GM12878 (cell line): ENCODE data around the gene CLRN1. TPM values are rescaled to one million over a fixed set of nuclear protein-coding genes. Genes with fewer than 3 reads are reported as not detected.

Source experiments
- ATAC-seq: fragments of 200-7000 bp; cut with Tn5 transposase; 3 replicates; pipeline ENCODE4 v1.9.1; 2020; ENCODE audit warnings: mild to moderate bottlenecking, moderate library complexity
- BruUV-seq: library from RNA; stranded (reverse); fragments of 400-500 nt; replicated peaks from 2 replicates; lab custom pipeline; 2021; lab: Mats Ljungman, UMichigan
- CTCF ChIA-PET: fragments of 300-600 bp; sonication (Branson Sonifier 250); formaldehyde crosslinking; extraction: SDS; loops from one replicate; lab custom pipeline; 2021; ENCODE audit warnings: inconsistent platforms; lab: Yijun Ruan, JAX
- POLR2A ChIA-PET: fragments of 350-600 bp; formaldehyde crosslinking; extraction: SDS; loops from one replicate; lab custom pipeline; 2021; ENCODE audit warnings: inconsistent platforms; lab: Charles Lee
- RAD21 ChIA-PET: fragments of 300-600 bp; sonication (Branson Sonifier 250); formaldehyde crosslinking; loops from one replicate; lab custom pipeline; 2023; ENCODE audit warnings: antibody characterized with exemption; ENCODE audit not compliant: unreplicated experiment; lab: Charles Lee
- SMC1A ChIA-PET: fragments of 300-600 bp; sonication (Branson Sonifier 250); formaldehyde crosslinking; loops from one replicate; lab custom pipeline; 2023; ENCODE audit not compliant: unreplicated experiment, uncharacterized antibody; lab: Charles Lee
- DNase-seq: peaks from one replicate; pipeline ENCODE4 v3.0.0-alpha.2; 2011; ENCODE audit warnings: low read depth, low spot score
- FAIRE-seq: peaks from 3 replicates; lab custom pipeline; 2011; peaks lifted over from hg19 to GRCh38; lab: Jason Lieb, UNC
- H2AFZ ChIP-seq: 2 replicates; pipeline ENCODE4 v1.6.0; 2011; ENCODE audit warnings: low read depth, low read length, control low read depth; ENCODE audit not compliant: control insufficient read depth
- H3K27ac ChIP-seq: 2 replicates; pipeline ENCODE4 v1.5.1; 2011; ENCODE audit warnings: control low read depth; ENCODE audit not compliant: control insufficient read depth, insufficient read depth
- H3K27me3 ChIP-seq, 2 experiments: replicated peaks in 1 of 2; 2 replicates each; pipeline versions ENCODE4 v1.6.0 to v1.6.1; 2011; ENCODE audit warnings: low read length in 1 of 2; ENCODE audit not compliant: control insufficient read depth in 2 of 2, insufficient read depth in 2 of 2
- H3K36me3 ChIP-seq, 2 experiments: 2 replicates each; pipeline ENCODE4 v1.5.1; 2011; ENCODE audit warnings: low read length in 1 of 2; ENCODE audit not compliant: control insufficient read depth in 2 of 2, insufficient read depth in 2 of 2
- H3K4me1 ChIP-seq: 2 replicates; pipeline ENCODE4 v1.6.1; 2011; ENCODE audit warnings: mild to moderate bottlenecking, low read length, moderate library complexity, mixed read lengths; ENCODE audit not compliant: control insufficient read depth, insufficient read depth
- H3K4me2 ChIP-seq: 2 replicates; pipeline ENCODE4 v1.6.0; 2011; ENCODE audit warnings: control low read depth; ENCODE audit not compliant: control insufficient read depth, insufficient read depth
- H3K4me3 ChIP-seq: fragments of 200-600 bp; sonication (generic); 2 replicates; pipeline ENCODE4 v1.5.1; 2016
- H3K79me2 ChIP-seq: 2 replicates; pipeline ENCODE4 v1.6.0; 2011; ENCODE audit warnings: low read length; ENCODE audit not compliant: control insufficient read depth, insufficient read depth
- H3K9ac ChIP-seq: 2 replicates; pipeline ENCODE4 v1.8.0; 2011; ENCODE audit warnings: low read length, control low read depth, mixed read lengths; ENCODE audit not compliant: control insufficient read depth, insufficient read depth
- H3K9me3 ChIP-seq: replicated peaks from 3 replicates; pipeline ENCODE4 v1.5.1; 2011; ENCODE audit warnings: mild to moderate bottlenecking, low read length; ENCODE audit not compliant: control insufficient read depth, insufficient read depth
- H4K20me1 ChIP-seq: 2 replicates; pipeline ENCODE4 v1.6.0; 2011; ENCODE audit not compliant: control insufficient read depth, insufficient read depth
- CHD2 ChIP-seq: IDR thresholded peaks from 2 replicates; pipeline ENCODE4 v1.6.1; 2011; ENCODE audit warnings: low read depth, low read length, improper control_type of control experiment, borderline replicate concordance
- FOXK2 ChIP-seq: fragments of 450-650 bp; IDR thresholded peaks from 2 replicates; pipeline ENCODE4 v1.6.1; 2017; ENCODE audit warnings: mild to moderate bottlenecking, moderate library complexity
- GATAD2B ChIP-seq: fragments of 450-650 bp; conservative IDR thresholded peaks from 2 replicates; pipeline ENCODE4 v1.6.1; 2017; ENCODE audit warnings: low read depth, mild to moderate bottlenecking, moderate library complexity
- IKZF1 ChIP-seq: fragments of 450-650 bp; conservative IDR thresholded peaks from 2 replicates; pipeline ENCODE4 v1.6.1; 2017; ENCODE audit warnings: antibody characterized with exemption, mild to moderate bottlenecking
- JUNB ChIP-seq: IDR thresholded peaks from 2 replicates; pipeline ENCODE4 v1.6.1; 2016; ENCODE audit warnings: antibody characterized with exemption, mild to moderate bottlenecking
- MEF2B ChIP-seq: fragments of 450-650 bp; IDR thresholded peaks from 2 replicates; pipeline ENCODE4 v1.6.1; 2018; ENCODE audit warnings: mild to moderate bottlenecking, moderate library complexity; ENCODE audit not compliant: partially characterized antibody, poor library complexity, severe bottlenecking
- NR2F1 ChIP-seq: fragments of 450-650 bp; conservative IDR thresholded peaks from 2 replicates; pipeline ENCODE4 v1.6.1; 2017; ENCODE audit warnings: mild to moderate bottlenecking
- PBX3 ChIP-seq: IDR thresholded peaks from 2 replicates; pipeline ENCODE4 v1.6.1; 2011; ENCODE audit warnings: mild to moderate bottlenecking, low read depth, low read length, moderate library complexity; ENCODE audit not compliant: insufficient replicate concordance
- TARDBP ChIP-seq: IDR thresholded peaks from 2 replicates; pipeline ENCODE4 v1.6.1; 2016; ENCODE audit warnings: borderline replicate concordance
- ZNF207 ChIP-seq: fragments of 450-650 bp; IDR thresholded peaks from 2 replicates; pipeline ENCODE4 v1.6.1; 2014; ENCODE audit warnings: antibody characterized with exemption, mild to moderate bottlenecking, borderline replicate concordance
- WGBS: methylation state at CpG from one replicate; pipeline ENCODE4 v1.1.6; 2016; ENCODE audit warnings: low lambda C conversion rate; ENCODE audit not compliant: insufficient replicate concordance, insufficient coverage; ENCODE audit errors: missing lambda C conversion rate; 5-methylcytosine and 5-hydroxymethylcytosine counted together
- in situ Hi-C: fragments of 300-500 bp; cut with MboI; formaldehyde crosslinking; loops from 9 replicates; pipeline ENCODE4 v1.14.3; 2018; ENCODE audit warnings: mixed read lengths
- intact Hi-C: fragments of 100-400 bp; cut with micrococcal nuclease; formaldehyde crosslinking; loops from one replicate; pipeline ENCODE4 v1.14.2; 2022; ENCODE audit not compliant: unreplicated experiment
- polyA plus RNA-seq, 11 experiments: library from polyadenylated mRNA; depleted of rRNA in 4 of 11; unstranded in 6 of 11; stranded (reverse) in 5 of 11; fragments of >200 nt; fragmentation: Nextera tagmentation in 4 of 11; fragmentation: Illumina TruSeq in 1 of 11; extraction: Ambion mirVana in 4 of 11; extraction: Trizol in 1 of 11; gene quantifications; 1 replicate in 1 of 11; 2 replicates in 10 of 11; pipeline versions ENCODE4 v1.2.1 to v1.2.3, GENCODE V29; 2011 to 2016; ENCODE audit warnings: inconsistent platforms in 2 of 11, missing spikeins in 2 of 11, low read depth in 1 of 11
- total RNA-seq, 4 experiments: library from RNA; depleted of rRNA in 3 of 4; stranded (reverse); fragments of >200 nt in 3 of 4; fragmentation: Illumina TruSeq in 1 of 4; extraction: Trizol in 1 of 4; gene quantifications; 2 replicates each; pipeline versions ENCODE4 v1.2.1 to v1.2.3, GENCODE V29; 2013 to 2021

Gene CLRN1
- total and polyA plus RNA-seq, 10 of the 15 experiments (the other 5 are each of a cell fraction or from before 2014, with no cell fraction given) = not detected

- ChIA-PET RAD21 (no interaction called here), CTCF (interaction anchor here (0.6 kb wide), 1 partner anchor 502 kb away, joined by 3 read pairs; no protein-coding TSS in a partner anchor), SMC1A (no interaction called here), POLR2A (no interaction called here)
- TF ChIP-seq FOXK2 (no peak), GATAD2B (no peak), TARDBP (no peak), JUNB (no peak), CHD2 (no peak), MEF2B (no peak), PBX3 (no peak), ZNF207 (no peak), IKZF1 (no peak), NR2F1 (no peak)
- no peak overlapping the region for H2AFZ ChIP-seq
- no peaks in the 10 kb centered on the region for H4K20me1 ChIP-seq
- no peaks in the 10 kb centered on the region for H3K36me3 ChIP-seq
- no peak for ATAC-seq
- intact Hi-C loops = no loop called here
- BruUV-seq = no TSS peak
- no peak for FAIRE-seq
- H3K9me3 ChIP-seq = no peaks in the 10 kb centered on the region
- H3K4me2 ChIP-seq = no peak overlapping the region
- no peak overlapping the region for H3K9ac ChIP-seq
- H3K27me3 ChIP-seq = no peaks in the 10 kb centered on the region
- no peak for DNase-seq
- in situ Hi-C loops = no loop called here
- WGBS = 0% methylated on average over 2 of the region's 2 CpGs
- H3K4me1 ChIP-seq = no peaks in the 10 kb centered on the region
- no peak overlapping the region for H3K4me3 ChIP-seq
- no peak overlapping the region for H3K27ac ChIP-seq
- H3K79me2 ChIP-seq = no peaks in the 10 kb centered on the region
Measured at GRCh38 chr3:151003768-151004134, 31.2 kb upstream of the CLRN1 start.
